H1 (cell line): Measurements from ENCODE around the gene ADAMTS14. TPM values are rescaled to one million over a fixed set of nuclear protein-coding genes. Genes with fewer than 3 reads are reported as not detected.

Source experiments
- CTCF ChIA-PET: fragments of 300-600 bp; sonication (Branson Sonifier 250); formaldehyde crosslinking; loops from one replicate; lab custom pipeline; 2021; ENCODE audit not compliant: partially characterized antibody; lab: Charles Lee
- POLR2A ChIA-PET: fragments of 300-600 bp; sonication (Branson Sonifier 250); formaldehyde crosslinking; loops from one replicate; lab custom pipeline; 2021; ENCODE audit warnings: inconsistent platforms; ENCODE audit not compliant: partially characterized antibody; lab: Charles Lee
- DNase-seq, 2 experiments: peaks; one replicate each; pipeline versions ENCODE4 v3.0.0 to v3.0.0-alpha.2; 2010 to 2022; ENCODE audit warnings: low spot score in 2 of 2, low read depth in 1 of 2, mixed read lengths in 1 of 2
- FAIRE-seq: peaks from 2 replicates; lab custom pipeline; 2011; peaks lifted over from hg19 to GRCh38; lab: Jason Lieb, UNC
- H2AFZ ChIP-seq: 2 replicates; pipeline ENCODE4 v1.8.1; 2012; ENCODE audit warnings: low read length, inconsistent platforms
- H2AK5ac ChIP-seq: 2 replicates; pipeline ENCODE4 v1.6.1; 2013; ENCODE audit warnings: low read depth, low read length
- H2BK120ac ChIP-seq: replicated peaks from 2 replicates; pipeline ENCODE3; 2013; ENCODE audit warnings: low read depth, low read length, inconsistent platforms
- H2BK12ac ChIP-seq: 2 replicates; pipeline ENCODE4 v1.6.1; 2013; ENCODE audit warnings: low read depth, low read length
- H2BK15ac ChIP-seq: 2 replicates; pipeline ENCODE4 v1.6.1; 2013; ENCODE audit warnings: low read length
- H2BK20ac ChIP-seq: 2 replicates; pipeline ENCODE4 v1.6.1; 2013; ENCODE audit warnings: low read length
- H2BK5ac ChIP-seq: 2 replicates; pipeline ENCODE4 v1.6.1; 2013; ENCODE audit warnings: low read depth, low read length
- H3K14ac ChIP-seq: 2 replicates; pipeline ENCODE4 v1.6.1; 2013; ENCODE audit warnings: inconsistent platforms; ENCODE audit not compliant: insufficient read length
- H3K18ac ChIP-seq: 2 replicates; pipeline ENCODE4 v1.6.1; 2013; ENCODE audit warnings: low read length; ENCODE audit errors: extremely low read depth
- H3K23ac ChIP-seq: 2 replicates; pipeline ENCODE4 v1.6.1; 2013; ENCODE audit warnings: inconsistent platforms; ENCODE audit not compliant: insufficient read length
- H3K23me2 ChIP-seq: 2 replicates; pipeline ENCODE4 v1.6.1; 2013; ENCODE audit warnings: low read depth, low read length
- H3K27ac ChIP-seq: 2 replicates; pipeline ENCODE4 v1.6.1; 2011; ENCODE audit warnings: low read depth, low read length, inconsistent platforms
- H3K27me3 ChIP-seq, 4 experiments: replicated peaks in 1 of 4; 1 replicate in 1 of 4; 2 replicates in 3 of 4; pipeline versions ENCODE4 v1.6.1 to v1.8.1; 2011 to 2013; ENCODE audit warnings: low read length in 3 of 4, mild to moderate bottlenecking in 3 of 4, inconsistent platforms in 2 of 4, mixed read lengths in 2 of 4, moderate library complexity in 1 of 4; ENCODE audit not compliant: control insufficient read depth in 3 of 4, insufficient read depth in 3 of 4; ENCODE audit errors: extremely low read depth in 1 of 4
- H3K36me3 ChIP-seq, 4 experiments: 2 replicates each; pipeline versions ENCODE4 v1.6.1 to v1.8.1; 2011 to 2013; ENCODE audit warnings: mild to moderate bottlenecking in 4 of 4, low read length in 3 of 4, moderate library complexity in 2 of 4, control low read depth in 1 of 4, inconsistent platforms in 1 of 4; ENCODE audit not compliant: insufficient read depth in 4 of 4, control insufficient read depth in 2 of 4
- H3K4ac ChIP-seq: replicated peaks from 2 replicates; pipeline ENCODE3; 2013; ENCODE audit warnings: low read length, low read depth, mixed read lengths, inconsistent platforms; ENCODE audit not compliant: insufficient read length
- H3K4me1 ChIP-seq, 4 experiments: replicated peaks in 1 of 4; 1 replicate in 1 of 4; 2 replicates in 3 of 4; pipeline versions ENCODE4 v1.6.1 to v1.8.1; 2011 to 2013; ENCODE audit warnings: low read length in 3 of 4, inconsistent platforms in 2 of 4, mixed read lengths in 1 of 4; ENCODE audit not compliant: insufficient read depth in 4 of 4, control insufficient read depth in 3 of 4
- H3K4me2 ChIP-seq, 2 experiments: 2 replicates each; pipeline versions ENCODE4 v1.6.1 to v1.8.1; 2011 to 2013; ENCODE audit warnings: low read depth in 2 of 2, low read length in 2 of 2, control low read depth in 1 of 2, inconsistent platforms in 1 of 2, mild to moderate bottlenecking in 1 of 2; ENCODE audit not compliant: insufficient read depth in 1 of 2
- H3K4me3 ChIP-seq, 4 experiments: fragments of 200-600, 300-600 bp in 1 of 4; sonication (generic), shearing (Covaris generic), sonication (Bioruptor Twin) in 1 of 4; 2 replicates each; pipeline versions ENCODE4 v1.5.1 to v1.8.1; 2011 to 2016; ENCODE audit warnings: low read length in 4 of 4, low read depth in 3 of 4, control low read depth in 2 of 4, inconsistent platforms in 2 of 4, mild to moderate bottlenecking in 2 of 4, mixed read lengths in 1 of 4, moderate library complexity in 1 of 4; ENCODE audit not compliant: insufficient read depth in 2 of 4; ENCODE audit errors: extremely low read depth in 1 of 4
- H3K56ac ChIP-seq: replicated peaks from 2 replicates; pipeline ENCODE3; 2013; ENCODE audit warnings: low read depth, mild to moderate bottlenecking, mixed read lengths, low read length, inconsistent platforms; ENCODE audit not compliant: insufficient read length
- H3K79me1 ChIP-seq: 2 replicates; pipeline ENCODE4 v1.6.1; 2013; ENCODE audit warnings: low read depth, low read length, control low read depth
- H3K79me2 ChIP-seq, 2 experiments: 2 replicates each; pipeline versions ENCODE4 v1.6.1 to v1.8.1; 2012 to 2013; ENCODE audit warnings: low read length in 2 of 2, mild to moderate bottlenecking in 2 of 2, inconsistent platforms in 1 of 2; ENCODE audit not compliant: insufficient read depth in 2 of 2, control insufficient read depth in 1 of 2
- H3K9ac ChIP-seq, 4 experiments: replicated peaks in 1 of 4; 1 replicate in 1 of 4; 2 replicates in 3 of 4; pipeline versions ENCODE4 v1.6.1 to v1.8.1; 2011 to 2013; ENCODE audit warnings: low read depth in 3 of 4, low read length in 3 of 4, control low read depth in 2 of 4, mild to moderate bottlenecking in 2 of 4, moderate library complexity in 2 of 4, inconsistent platforms in 1 of 4; ENCODE audit errors: extremely low read depth in 1 of 4
- H3K9me3 ChIP-seq, 2 experiments: 2 replicates each; pipeline versions ENCODE4 v1.6.1 to v1.8.1; 2012 to 2013; ENCODE audit warnings: mild to moderate bottlenecking in 2 of 2, moderate library complexity in 2 of 2, control low read depth in 1 of 2, inconsistent platforms in 1 of 2, low read depth in 1 of 2, low read length in 1 of 2, mixed read lengths in 1 of 2; ENCODE audit not compliant: insufficient read depth in 2 of 2
- H4K20me1 ChIP-seq, 2 experiments: replicated peaks in 1 of 2; 2 replicates each; pipeline versions ENCODE3 to v1.8.1; 2011 to 2013; ENCODE audit warnings: inconsistent platforms in 2 of 2, low read length in 2 of 2, mild to moderate bottlenecking in 1 of 2; ENCODE audit not compliant: insufficient read depth in 2 of 2, control insufficient read depth in 1 of 2
- H4K5ac ChIP-seq: 2 replicates; pipeline ENCODE4 v1.6.1; 2013; ENCODE audit warnings: low read length, low read depth, mixed read lengths, inconsistent platforms; ENCODE audit not compliant: insufficient read length
- H4K8ac ChIP-seq: 2 replicates; pipeline ENCODE4 v1.8.0; 2013; ENCODE audit warnings: mild to moderate bottlenecking, moderate library complexity, low read length, inconsistent platforms; ENCODE audit not compliant: insufficient read depth; ENCODE audit errors: extremely low read depth
- H4K91ac ChIP-seq: replicated peaks from 2 replicates; pipeline ENCODE3; 2013; ENCODE audit warnings: low read length, mixed read lengths, inconsistent platforms; ENCODE audit not compliant: insufficient read length
- RBBP5 ChIP-seq: IDR thresholded peaks from 2 replicates; pipeline ENCODE4 v1.7.1; 2012; ENCODE audit warnings: low read depth, mild to moderate bottlenecking, inconsistent platforms, low read length, moderate library complexity, borderline replicate concordance
- RNF2 ChIP-seq: fragments of 200-900, 300-1000 bp; sonication (generic); IDR thresholded peaks from 2 replicates; pipeline ENCODE4 v1.7.1; 2016; ENCODE audit warnings: borderline replicate concordance, low read depth, mild to moderate bottlenecking, antibody characterized with exemption, low read length; ENCODE audit not compliant: poor library complexity, severe bottlenecking; ENCODE audit errors: missing control alignments
- WGBS, 2 experiments: shearing (Covaris generic) in 1 of 2; methylation state at CpG; one replicate each; pipeline versions ENCODE4 v1.1.6 to v1.1.7; 2013 to 2015; ENCODE audit warnings: low lambda C conversion rate in 2 of 2, mixed read lengths in 2 of 2, inconsistent platforms in 1 of 2, low coverage in 1 of 2, missing lambda C conversion rate in 1 of 2; ENCODE audit not compliant: insufficient replicate concordance in 2 of 2, insufficient coverage in 1 of 2, insufficient read length in 1 of 2; ENCODE audit errors: extremely low coverage in 1 of 2, missing lambda C conversion rate in 1 of 2; 5-methylcytosine and 5-hydroxymethylcytosine counted together
- polyA plus RNA-seq, 7 experiments: library from polyadenylated mRNA; depleted of rRNA in 3 of 7; stranded (reverse) in 5 of 7; unstranded in 2 of 7; fragments of >200 nt in 5 of 7; fragments of 200-250 nt in 2 of 7; gene quantifications; 1 replicate in 5 of 7; 2 replicates in 1 of 7; 4 replicates in 1 of 7; pipeline versions ENCODE4 v1.2.1 to v1.2.3, GENCODE V29; 2011 to 2013; ENCODE audit warnings: missing spikeins in 2 of 7, mixed read lengths in 2 of 7
- total RNA-seq: library from RNA; stranded (reverse); fragmentation: NEBNext Ultra II Directional; extraction: Animal tissue kit (Norgen Biotek cat#: 25700); gene quantifications from 2 replicates; pipeline ENCODE4 v1.2.1, GENCODE V29; 2021

The ADAMTS14 gene
- total and polyA plus RNA-seq, 2 of the 8 experiments (the other 6 are each of a cell fraction or from before 2014, with no cell fraction given), result 2.0 to 2.3 TPM

DNA sequence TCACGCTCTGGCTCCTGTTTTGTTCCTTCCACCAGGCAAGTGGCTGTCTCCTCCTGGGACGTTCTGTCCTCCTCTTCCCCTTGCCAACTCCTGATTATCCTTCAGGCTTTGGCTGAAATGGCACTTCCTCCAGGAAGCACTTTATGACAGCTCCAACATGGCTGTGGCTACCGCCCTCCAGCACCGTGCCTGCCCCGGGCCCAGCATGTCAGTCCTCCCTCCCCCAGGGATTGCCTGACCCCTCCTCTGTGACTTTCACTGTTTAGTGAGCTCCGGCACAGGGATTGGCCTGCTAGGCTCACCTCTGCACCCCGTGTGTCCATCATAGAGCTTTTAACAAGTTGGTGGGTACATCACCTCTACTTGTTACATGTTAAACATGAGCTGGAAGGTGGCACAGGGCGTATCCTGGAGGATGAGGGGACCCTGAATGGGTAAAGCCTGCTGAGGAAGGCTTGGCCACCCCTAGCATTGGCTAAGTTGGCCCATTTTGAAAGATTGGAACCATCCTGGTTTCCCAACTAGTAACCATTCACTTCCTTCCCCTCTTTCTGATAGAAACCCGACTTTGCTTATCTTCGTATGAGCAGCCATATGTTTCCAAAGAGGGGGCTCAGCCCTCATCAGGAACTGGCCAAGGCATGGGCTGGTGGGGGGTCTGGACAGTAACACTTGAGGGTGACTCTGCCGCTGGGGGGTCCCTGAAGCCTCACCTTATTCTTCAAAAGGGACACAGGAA, 10.5 kb upstream of the ADAMTS14 start:
- DNase-seq (no peak), FAIRE-seq (no peak)
- Histone ChIP-seq H4K8ac (no peak overlapping the region), H2AK5ac (no peak overlapping the region), H3K23me2 (no peaks in the 10 kb centered on the region), H3K4me1 (no peaks in the 10 kb centered on the region), H4K5ac (no peak overlapping the region), H4K91ac (no peak overlapping the region), H3K4me3 (no peak overlapping the region), H3K4ac (no peak overlapping the region), H3K14ac (no peak overlapping the region), H3K23ac (no peak overlapping the region), H3K56ac (peak overlapping the region; percentile 14), H2BK20ac (no peak overlapping the region), H3K36me3 (no peaks in the 10 kb centered on the region), H2BK12ac (no peak overlapping the region), H3K9ac (no peak overlapping the region; a peak in 1 of 7 replicates), H2AFZ (peak overlapping the region; percentile 61; the same call in 1 of the 2 replicates), H3K79me2 (no peaks in the 10 kb centered on the region), H3K27ac (no peak overlapping the region), H2BK15ac (peak overlapping the region; percentile 65), H4K20me1 (no peaks in the 10 kb centered on the region), H3K18ac (no peak overlapping the region), H3K9me3 (no peaks in the 10 kb centered on the region), H3K27me3 (no peaks in the 10 kb centered on the region), H3K79me1 (no peaks in the 10 kb centered on the region), H3K4me2 (no peak overlapping the region), H2BK120ac (no peak overlapping the region), H2BK5ac (no peak overlapping the region; the same call in 1 of the 2 replicates)
- WGBS, 2 experiments, result 94% methylated on average over 10 of the region's 11 CpGs; no CpG with 5 or more reads in 1 of the 2 experiments
- POLR2A ChIA-PET, result no interaction called here
- CTCF ChIA-PET, result interaction anchor here (0.9 to 1.4 kb wide), 2 partner anchors 9 to 13 kb away, joined by 3 to 4 read pairs; no protein-coding TSS in a partner anchor
- no peak for TF ChIP-seq RBBP5
- TF ChIP-seq RNF2, result no peak
